ENCODE results near the gene SH3BP5L.

GRCh38 chr1:248818505-248819374 is 7.0 kb downstream of the SH3BP5L start:
- TF ChIP-seq CTCF (IDR thresholded peaks at IDR 0.05) (no peak), POLR2AphosphoS5 (IDR thresholded peaks at IDR 0.05) (no peak)
